ENCODE results near the gene PHKG1. TPM values are rescaled to one million over a fixed set of nuclear protein-coding genes. Genes with fewer than 3 reads are reported as not detected.
"Not testable (repeated sequence)": the region's sequence is repeated elsewhere in the genome, so short reads cannot be mapped to it uniquely, and the experiment has no call there.

PHKG1 gene
- total RNA-seq, 1 donor, result 1.8 TPM

DNA sequence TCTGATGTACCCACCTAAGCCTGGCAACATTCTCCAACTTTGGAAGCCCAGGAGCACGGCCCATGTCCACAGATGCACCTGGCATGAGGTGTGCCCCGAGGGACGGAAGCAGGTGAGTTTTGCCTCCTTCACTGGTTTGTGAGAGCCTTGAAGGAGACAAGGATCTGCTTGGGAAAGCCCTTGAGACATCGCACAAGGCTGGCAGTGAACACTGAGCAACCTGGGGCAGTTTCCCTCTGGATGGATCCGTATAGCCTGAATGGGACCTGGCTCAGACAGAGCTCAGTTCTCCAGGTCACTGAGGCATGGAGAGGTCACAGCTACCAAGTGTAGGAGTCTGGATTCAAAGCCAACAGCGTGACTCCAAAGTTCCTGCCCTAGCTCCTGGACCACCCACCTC lies 32.2 kb upstream of the PHKG1 start:
- H4K20me1 ChIP-seq (ENCODE audit: insufficient read depth, low read length), result no peaks in the 10 kb centered on the region
- TF ChIP-seq CTCF (IDR thresholded peaks at IDR 0.05; ENCODE audit: extremely low read depth, low read depth, low read length), result no peak
- H3K79me2 ChIP-seq (ENCODE audit: insufficient read depth, low read length), result no peaks in the 10 kb centered on the region
- H3K9me3 ChIP-seq (ENCODE audit: low read depth, low read length), result no peaks in the 10 kb centered on the region
- no peaks in the 10 kb centered on the region for H3K4me1 ChIP-seq (ENCODE audit: insufficient read depth, low read length)
- no peaks in the 10 kb centered on the region for H3K27me3 ChIP-seq (ENCODE audit: insufficient read depth, low read length)
- no peak for DNase-seq (ENCODE audit: insufficient read length, low spot score, missing footprints)
- no peak overlapping the region for H3K4me3 ChIP-seq (ENCODE audit: insufficient read depth, low read length)
- H3K4me2 ChIP-seq (ENCODE audit: insufficient read depth, low read length), result no peak overlapping the region
- H3K27ac ChIP-seq (ENCODE audit: low read depth, low read length), result no peak overlapping the region
- H3K36me3 ChIP-seq (ENCODE audit: insufficient read depth, low read length), result no peaks in the 10 kb centered on the region
- no peak overlapping the region for H2AFZ ChIP-seq (ENCODE audit: low read length)

- Histone ChIP-seq H3K4me3 (ENCODE audit: insufficient read depth, low read length) (no peak overlapping the region), H3K4me2 (ENCODE audit: insufficient read depth, low read length) (no peak overlapping the region), H4K20me1 (ENCODE audit: insufficient read depth, low read length) (no peaks in the 10 kb centered on the region), H3K36me3 (ENCODE audit: insufficient read depth, low read length) (no peaks in the 10 kb centered on the region), H3K27ac (ENCODE audit: low read depth, low read length) (no peak overlapping the region), H3K4me1 (ENCODE audit: insufficient read depth, low read length) (no peaks in the 10 kb centered on the region), H3K27me3 (ENCODE audit: insufficient read depth, low read length) (no peaks in the 10 kb centered on the region), H2AFZ (ENCODE audit: low read length) (no peak overlapping the region), H3K79me2 (ENCODE audit: insufficient read depth, low read length) (no peaks in the 10 kb centered on the region), H3K9me3 (ENCODE audit: low read depth, low read length) (no peaks in the 10 kb centered on the region)
- no peak for TF ChIP-seq CTCF (IDR thresholded peaks at IDR 0.05; ENCODE audit: extremely low read depth, low read depth, low read length)
- DNase-seq (ENCODE audit: insufficient read length, low spot score, missing footprints), result no peak
Observed at GRCh38 chr7:56121440-56121839, 28.7 kb upstream of the PHKG1 start.

DNA sequence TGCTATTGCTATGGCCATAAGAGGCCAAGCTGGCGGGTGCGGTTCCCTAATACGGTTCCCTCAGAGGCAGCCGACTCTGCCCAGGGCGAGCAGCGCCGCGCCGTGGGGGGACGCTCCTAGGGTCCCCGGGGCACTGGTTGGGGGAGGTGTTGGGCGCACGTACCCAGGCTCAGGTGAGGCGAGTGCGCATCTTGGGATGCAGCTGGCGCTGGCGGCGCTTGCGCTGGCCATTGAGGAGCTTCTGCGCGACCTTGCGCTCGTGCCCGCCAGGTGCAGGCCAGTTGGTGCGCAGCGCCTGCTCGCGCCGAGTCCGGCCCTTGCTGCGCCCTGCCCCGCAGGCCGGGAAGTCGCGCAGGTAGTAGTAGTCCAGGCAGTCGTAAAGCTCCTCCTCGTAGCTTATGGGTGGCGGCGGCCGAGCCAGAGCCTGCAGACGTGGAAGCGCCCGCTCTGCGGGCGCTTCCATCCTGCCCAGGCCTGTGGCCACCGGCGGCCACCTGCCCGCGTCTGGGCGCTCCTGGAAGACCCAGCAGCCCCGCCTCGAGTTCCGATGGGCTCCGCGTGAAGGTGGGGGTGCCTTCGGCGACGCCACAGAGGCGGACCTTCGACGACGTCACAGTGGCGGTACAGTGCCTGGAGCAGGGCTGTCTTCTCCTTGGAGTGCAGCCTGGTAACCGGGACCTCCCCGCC lies 23.2 kb upstream of the PHKG1 start, which contains the start of gene NUPR2:
Gene NUPR2 (minus strand): TSS at position 566 of the 687 bp plus-strand sequence. CDS start 103 bp downstream, at position 463.
- no peaks in the 10 kb centered on the region for H4K20me1 ChIP-seq (ENCODE audit: insufficient read depth, low read length)
- H3K27ac ChIP-seq (ENCODE audit: low read depth, low read length), result no peak within 1 kb of the TSS
- no peak within 1 kb of the TSS for H3K4me2 ChIP-seq (ENCODE audit: insufficient read depth, low read length)
- H3K4me1 ChIP-seq (ENCODE audit: insufficient read depth, low read length), result no peaks in the 10 kb centered on the region
- no peak within 1 kb of the TSS for H3K4me3 ChIP-seq (ENCODE audit: insufficient read depth, low read length)
- DNase-seq (ENCODE audit: insufficient read length, low spot score, missing footprints), result no peak
- no peaks in the 10 kb centered on the region for H3K79me2 ChIP-seq (ENCODE audit: insufficient read depth, low read length)
- no peaks in the 10 kb centered on the region for H3K27me3 ChIP-seq (ENCODE audit: insufficient read depth, low read length)
- no peak within 1 kb of the TSS for H2AFZ ChIP-seq (ENCODE audit: low read length)
- H3K9me3 ChIP-seq (ENCODE audit: low read depth, low read length), result no peaks in the 10 kb centered on the region
- H3K36me3 ChIP-seq (ENCODE audit: insufficient read depth, low read length), result no peaks in the 10 kb centered on the region
- TF ChIP-seq CTCF (IDR thresholded peaks at IDR 0.05; ENCODE audit: extremely low read depth, low read depth, low read length), result no peak

- not testable (repeated sequence) for H3K27ac ChIP-seq (ENCODE audit: low read depth, low read length); H3K27me3 ChIP-seq (ENCODE audit: insufficient read depth, low read length); H3K79me2 ChIP-seq (ENCODE audit: insufficient read depth, low read length); H2AFZ ChIP-seq (ENCODE audit: low read length); H3K4me3 ChIP-seq (ENCODE audit: insufficient read depth, low read length); H3K4me2 ChIP-seq (ENCODE audit: insufficient read depth, low read length); H3K36me3 ChIP-seq (ENCODE audit: insufficient read depth, low read length); H3K4me1 ChIP-seq (ENCODE audit: insufficient read depth, low read length); H4K20me1 ChIP-seq (ENCODE audit: insufficient read depth, low read length); H3K9me3 ChIP-seq (ENCODE audit: low read depth, low read length); DNase-seq (ENCODE audit: insufficient read length, low spot score, missing footprints)
Observed at GRCh38 chr7:56112244-56112643, 19.5 kb upstream of the PHKG1 start.

All from osteoblast (primary cell).